ENCODE measurements around the gene PDPK1.

- TF ChIP-seq CTCF (IDR thresholded peaks at IDR 0.05) (no peak), POLR2AphosphoS5 (IDR thresholded peaks at IDR 0.05) (no peak), POLR2A (IDR thresholded peaks at IDR 0.05) (no peak), EP300 (IDR thresholded peaks at IDR 0.05) (no peak)
Observed at GRCh38 chr16:2523801-2524231, 14.0 kb upstream of the PDPK1 start.

Measured in gastroesophageal sphincter (tissue), 3 donors.